GM18519 (cell line): ENCODE results near the gene DOCK3.
"Not testable (repeated sequence)": the region's sequence is repeated elsewhere in the genome, so short reads cannot be mapped to it uniquely, and the experiment has no call there.

Source experiments
- ATAC-seq: cut with Tn5 transposase; IDR thresholded peaks from one replicate; pipeline ENCODE4 v1.9.1; 2021; ENCODE audit warnings: mild to moderate bottlenecking, moderate library complexity; ENCODE audit not compliant: unreplicated experiment, low FRiP score

Gene DOCK3

DNA sequence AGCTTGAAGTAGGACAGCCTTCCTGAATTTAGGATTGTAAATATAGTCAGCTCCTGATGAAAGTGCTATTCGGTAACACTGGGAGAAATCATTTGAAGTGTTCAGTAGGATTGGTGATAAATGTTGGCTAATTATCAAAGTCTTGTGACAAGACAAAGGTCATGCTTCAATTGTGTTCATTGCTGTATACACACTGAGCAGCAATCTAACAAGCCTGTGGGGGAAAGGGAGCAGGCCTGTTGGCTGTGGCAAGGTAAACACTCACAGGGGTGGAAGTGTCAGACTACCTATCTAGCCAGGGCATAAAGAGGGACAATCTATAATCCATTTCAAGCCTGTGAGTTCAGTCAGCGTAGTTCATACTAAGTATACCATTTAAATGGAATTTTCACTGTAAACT lies 599.3 kb downstream of the DOCK3 start:
- ATAC-seq, result no peak

- ATAC-seq, result no peak
These were observed 600.5 kb downstream of the DOCK3 start for GRCh38 chr3:51275111-51275805.

DNA sequence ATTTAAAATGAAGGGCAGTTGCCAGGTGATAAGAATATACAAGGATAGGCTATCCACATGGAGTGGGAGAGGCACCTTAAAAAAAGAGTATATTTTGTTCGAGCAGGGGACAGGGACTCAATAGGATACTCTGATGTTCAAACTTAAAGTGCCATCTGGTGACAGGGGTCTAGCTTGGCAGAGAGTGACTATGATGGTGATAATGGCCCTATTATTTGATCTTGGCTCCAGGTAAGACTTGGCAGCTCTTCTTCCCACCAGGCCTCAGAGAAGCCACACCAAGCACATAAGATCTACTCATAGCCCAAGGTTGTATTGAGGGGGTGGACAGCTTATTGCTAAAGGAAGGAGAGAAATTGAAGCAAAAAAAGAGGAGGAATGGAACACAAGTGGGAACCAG lies 601.3 kb downstream of the DOCK3 start:
- no peak for ATAC-seq

- no peak for ATAC-seq
These were observed 604.7 kb downstream of the DOCK3 start for GRCh38 chr3:51279448-51279847.

- no peak for ATAC-seq
These were observed 605.4 kb downstream of the DOCK3 start for GRCh38 chr3:51280176-51280575.

- no peak for ATAC-seq
These were observed 608.2 kb downstream of the DOCK3 start for GRCh38 chr3:51282931-51283330.

DNA sequence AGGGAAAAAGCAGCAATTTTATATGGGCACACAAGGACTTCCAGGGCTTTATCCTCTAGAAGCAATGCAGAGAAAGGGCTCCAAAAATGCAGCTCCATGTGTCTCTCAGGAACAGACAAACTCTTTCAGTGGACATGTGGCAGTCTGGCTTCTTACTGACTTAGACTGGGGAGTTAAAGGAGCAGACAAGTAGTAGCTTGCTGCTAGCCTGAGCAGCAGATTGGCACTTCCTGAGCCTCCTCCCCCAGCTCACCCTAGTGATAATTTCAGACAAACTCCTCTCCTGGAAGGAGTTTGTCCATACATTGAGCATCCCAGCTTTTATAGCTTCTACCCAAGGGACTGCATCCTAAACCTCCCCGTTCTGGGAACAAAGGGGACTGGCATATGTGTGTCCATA lies 608.7 kb downstream of the DOCK3 start:
- ATAC-seq, result no peak

- peak; percentile 95 for ATAC-seq
These were observed 620.9 kb downstream of the DOCK3 start for GRCh38 chr3:51295625-51296024.

DNA sequence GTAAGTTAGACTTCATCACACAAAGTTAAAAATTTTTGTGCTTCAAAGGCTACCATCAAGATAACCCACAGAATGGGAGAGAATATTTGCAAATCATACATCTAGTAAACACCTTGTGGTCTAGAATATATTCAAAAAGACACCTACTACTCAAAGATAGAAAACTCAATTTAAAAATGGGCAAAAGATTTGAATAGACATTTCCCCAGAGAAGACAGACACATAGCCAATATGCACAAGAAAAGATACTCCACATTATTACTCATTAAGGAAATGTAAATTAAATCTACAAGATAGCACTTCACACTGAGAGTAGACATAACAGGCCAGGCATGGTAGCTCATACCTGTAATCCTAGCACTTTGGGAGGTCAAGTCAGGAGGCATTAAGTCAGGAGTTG lies 622.6 kb downstream of the DOCK3 start:
- no peak for ATAC-seq

DNA sequence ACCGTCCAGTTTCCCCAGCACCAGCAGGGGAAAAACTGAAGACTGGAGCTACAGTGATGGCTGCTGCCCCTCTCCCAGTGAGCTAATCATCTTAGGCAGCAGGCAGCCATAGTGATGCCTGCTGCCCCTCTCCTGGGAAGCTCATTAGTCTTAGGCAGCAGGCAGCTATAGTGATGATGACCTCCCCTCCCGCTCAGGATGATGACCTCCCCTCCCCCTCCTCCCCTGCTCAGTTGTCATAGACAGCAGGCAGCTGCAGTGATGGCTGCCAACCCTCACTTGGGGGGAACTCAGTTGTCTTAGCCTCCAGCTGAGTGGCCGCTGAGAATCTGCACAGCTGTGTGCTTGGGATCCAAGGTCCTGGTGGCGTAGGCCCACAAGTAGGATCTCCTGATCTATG lies 629.5 kb downstream of the DOCK3 start:
- ATAC-seq, result no peak

GRCh38 chr3:51306093-51306492 lies 631.4 kb downstream of the DOCK3 start:
- no peak for ATAC-seq

- no peak for ATAC-seq
These were observed 632.7 kb downstream of the DOCK3 start for GRCh38 chr3:51307458-51307857.

DNA sequence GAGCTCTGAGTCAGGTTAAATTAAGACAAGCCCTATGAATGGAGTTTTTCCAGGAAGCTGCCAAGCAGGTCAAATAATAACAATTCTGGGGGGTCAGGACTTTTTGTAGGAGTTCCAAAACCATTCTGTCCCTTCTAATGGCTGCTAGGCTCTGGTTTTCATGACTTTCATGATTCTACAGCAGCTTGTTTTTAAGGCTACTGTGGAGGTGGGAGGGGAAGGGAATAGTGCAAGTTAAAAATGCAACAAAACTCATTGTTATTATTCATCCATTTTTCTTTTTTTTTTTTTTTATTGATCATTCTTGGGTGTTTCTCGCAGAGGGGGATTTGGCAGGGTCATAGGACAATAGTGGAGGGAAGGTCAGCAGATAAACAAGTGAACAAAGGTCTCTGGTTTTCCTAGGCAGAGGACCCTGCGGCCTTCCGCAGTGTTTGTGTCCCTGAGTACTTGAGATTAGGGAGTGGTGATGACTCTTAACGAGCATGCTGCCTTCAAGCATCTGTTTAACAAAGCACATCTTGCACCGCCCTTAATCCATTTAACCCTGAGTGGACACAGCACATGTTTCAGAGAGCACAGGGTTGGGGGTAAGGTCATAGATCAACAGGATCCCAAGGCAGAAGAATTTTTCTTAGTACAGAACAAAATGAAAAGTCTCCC lies 633.3 kb downstream of the DOCK3 start:
- not testable (repeated sequence) for ATAC-seq

- ATAC-seq, result no peak
These were observed 636.3 kb downstream of the DOCK3 start for GRCh38 chr3:51311055-51311454.

DNA sequence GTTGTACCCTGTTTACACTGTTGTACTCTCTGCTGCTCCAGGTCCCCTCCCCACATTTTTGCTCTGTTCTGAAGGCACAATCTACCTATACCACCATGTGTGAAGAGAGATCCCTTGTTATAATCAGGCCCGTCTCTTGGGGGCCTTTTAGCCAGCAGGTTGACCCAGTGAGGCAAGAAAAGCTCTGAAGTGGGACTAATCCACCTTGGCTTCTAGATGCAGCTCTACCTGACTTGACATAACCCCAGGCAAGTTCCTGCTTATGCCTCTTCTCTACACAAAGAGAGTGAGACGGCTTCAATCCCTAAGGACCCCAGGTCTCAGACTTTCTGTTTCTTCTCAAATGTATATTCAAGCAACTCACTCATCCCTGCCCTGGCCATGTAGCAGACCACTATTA lies 653.5 kb downstream of the DOCK3 start:
- ATAC-seq, result no peak

- ATAC-seq, result no peak
These were observed 655.3 kb downstream of the DOCK3 start for GRCh38 chr3:51330046-51330445.

DNA sequence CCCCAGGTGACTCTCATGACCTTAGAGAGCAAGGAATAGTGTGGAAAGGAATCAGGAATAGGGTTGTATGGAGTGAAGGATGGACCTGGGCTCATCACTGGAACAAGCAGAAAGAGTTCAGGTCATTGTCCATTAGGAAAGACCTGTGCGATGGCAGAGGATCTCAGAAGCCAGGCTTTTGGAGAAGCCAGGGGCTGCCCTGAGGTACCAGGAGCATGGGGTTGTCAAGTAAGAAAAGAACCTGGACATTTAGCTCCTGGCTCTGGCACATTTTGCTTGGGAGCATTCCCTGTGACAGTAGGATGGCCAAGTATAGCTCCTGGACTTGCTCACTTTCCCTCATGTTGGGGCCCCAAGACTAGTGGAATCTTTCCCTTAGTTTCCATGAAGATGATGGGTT lies 657.4 kb downstream of the DOCK3 start:
- ATAC-seq, result no peak

DNA sequence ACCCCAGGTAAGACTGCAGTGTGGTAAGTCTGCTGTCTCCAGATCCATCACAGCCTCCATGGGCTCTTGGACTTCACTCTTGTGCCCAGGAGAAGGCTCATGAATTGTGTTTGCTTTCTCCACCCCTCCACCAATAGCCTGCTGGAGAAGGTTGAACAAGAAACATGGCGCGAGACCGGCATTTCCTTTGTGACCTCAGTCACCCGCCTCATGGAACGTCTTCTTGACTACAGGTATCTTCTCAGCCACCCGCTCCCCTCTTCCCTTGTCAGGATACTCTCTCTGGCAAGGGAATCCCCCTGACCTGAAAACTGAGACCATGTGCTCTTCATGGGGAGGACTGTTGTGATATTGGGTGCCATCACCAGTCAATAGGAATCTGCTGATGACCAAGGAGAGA lies 658.3 kb downstream of the DOCK3 start:
- no peak for ATAC-seq

DNA sequence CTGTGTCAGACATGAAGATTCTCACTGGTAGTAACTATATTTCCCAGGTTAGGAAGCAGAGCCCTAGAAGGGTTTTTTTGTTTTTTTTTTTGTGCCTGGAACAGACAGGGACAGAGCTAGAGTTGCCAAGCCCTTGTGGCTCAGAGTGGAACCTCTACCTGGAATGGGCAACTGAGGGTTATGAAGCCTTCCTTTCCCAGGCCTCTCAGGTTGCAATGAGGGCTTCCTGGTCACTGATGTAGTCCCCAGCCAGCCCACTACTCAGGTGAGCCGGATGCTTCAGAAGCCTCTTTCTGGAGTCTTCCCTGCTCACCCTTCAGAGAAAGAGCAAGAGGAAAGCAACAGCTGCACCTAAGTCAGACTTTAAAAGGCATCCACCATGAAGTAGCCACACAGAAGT lies 661.5 kb downstream of the DOCK3 start:
- ATAC-seq, result no peak

DNA sequence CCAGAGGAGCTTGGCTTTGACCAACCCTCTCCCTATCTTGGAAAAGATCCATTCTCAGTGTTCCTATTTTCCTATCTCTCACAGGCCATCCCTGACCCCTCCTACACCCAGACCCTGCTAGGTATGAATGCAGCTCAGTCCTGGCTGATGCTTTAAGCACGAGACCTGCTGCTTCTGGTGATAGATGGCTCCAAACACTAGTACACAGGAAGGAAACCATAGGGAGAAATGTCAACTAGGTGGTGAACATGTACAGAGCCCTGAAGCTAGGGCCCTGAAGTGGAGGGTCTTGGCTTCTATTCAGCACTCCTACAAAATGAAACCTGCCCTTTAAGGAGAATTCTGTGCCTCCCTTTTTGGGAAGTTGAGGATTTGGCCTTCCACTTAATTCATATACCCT lies 662.9 kb downstream of the DOCK3 start:
- ATAC-seq, result no peak

DNA sequence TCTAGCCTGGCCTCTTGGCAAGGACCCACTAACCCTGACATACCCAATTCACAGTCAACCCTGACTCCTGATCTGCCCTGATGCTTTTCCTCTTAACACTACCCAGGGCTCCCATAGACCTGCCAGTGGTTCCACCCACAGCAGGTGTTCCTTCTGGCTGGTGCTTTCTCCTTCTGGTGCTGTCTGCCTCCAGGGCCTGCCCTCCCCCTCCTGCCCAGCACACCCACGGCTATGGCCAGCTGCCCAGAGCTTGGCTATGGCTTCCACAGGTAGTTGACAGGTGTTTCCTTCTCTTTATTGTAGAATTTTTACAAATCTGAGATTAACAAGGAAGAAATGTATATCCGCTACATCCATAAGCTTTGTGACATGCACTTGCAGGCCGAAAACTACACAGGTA lies 663.9 kb downstream of the DOCK3 start:
- ATAC-seq, result no peak

- no peak for ATAC-seq
These were observed 665.5 kb downstream of the DOCK3 start for GRCh38 chr3:51340013-51340829.
